Prostate gland (tissue), 2 donors: ENCODE data around the gene RNF43. TPM values are rescaled to one million over a fixed set of nuclear protein-coding genes. Genes with fewer than 3 reads are reported as not detected.
A peak's percentile ranks its signal among the peaks of the same experiment; 100 is the strongest.

Source experiments
- DNase-seq: peaks from one replicate; pipeline ENCODE4 v3.0.0-alpha.2; 2019; ENCODE audit warnings: low spot score
- H3K27ac ChIP-seq, 2 donors: fragments of 200-600 bp; sonication (generic); 2 replicates each; pipeline ENCODE4 v1.5.1; 2017 to 2019
- H3K27me3 ChIP-seq: fragments of 200-600 bp; sonication (generic); replicated peaks from 2 replicates; pipeline ENCODE4 v1.5.1; 2019; ENCODE audit not compliant: insufficient read depth
- H3K36me3 ChIP-seq, 2 donors: fragments of 200-600 bp; sonication (generic); 1 replicate in 1 of 2; 2 replicates in 1 of 2; pipeline versions ENCODE4 v1.5.1 to v1.8.1; 2017 to 2019
- H3K4me1 ChIP-seq: fragments of 200-600 bp; sonication (generic); replicated peaks from 2 replicates; pipeline ENCODE4 v1.5.1; 2019
- H3K4me3 ChIP-seq, 2 donors: fragments of 200-600 bp; sonication (generic); 2 replicates each; pipeline ENCODE4 v1.5.1; 2017 to 2019
- H3K9me3 ChIP-seq: fragments of 200-600 bp; sonication (generic); 2 replicates; pipeline ENCODE4 v1.5.1; 2017
- CTCF ChIP-seq, 4 experiments: fragments of 200-600 bp in 2 of 4; fragments of 450-650 bp in 2 of 4; sonication (generic) in 2 of 4; IDR thresholded peaks; 1 replicate in 3 of 4; 2 replicates in 1 of 4; pipeline ENCODE4 v1.5.1; 2016 to 2019; ENCODE audit warnings: antibody characterized with exemption in 4 of 4, mild to moderate bottlenecking in 2 of 4, moderate library complexity in 2 of 4
- POLR2A ChIP-seq: fragments of 450-650 bp; IDR thresholded peaks from one replicate; pipeline ENCODE4 v1.6.1; 2016; ENCODE audit warnings: antibody characterized with exemption, mild to moderate bottlenecking
- POLR2AphosphoS5 ChIP-seq: sonication (generic); formaldehyde crosslinking; IDR thresholded peaks from one replicate; pipeline ENCODE4 v1.6.1; 2017; ENCODE audit warnings: antibody characterized with exemption
- WGBS: methylation state at CpG from one replicate; pipeline ENCODE4 v1.1.5; 2018; 5-methylcytosine and 5-hydroxymethylcytosine counted together
- intact Hi-C: fragments of 100-400 bp; cut with DNase I; formaldehyde crosslinking; loops from one replicate; pipeline ENCODE4 v1.14.2; 2022
- total RNA-seq, 2 donors: library from RNA; depleted of rRNA; stranded (reverse); fragments of >200 nt; gene quantifications; one replicate each; pipeline ENCODE4 v1.1.0, GENCODE V29; 2016

RNF43 gene
- total RNA-seq, 2 donors from 2014 or later: 29.3 to 31.9 TPM

DNA sequence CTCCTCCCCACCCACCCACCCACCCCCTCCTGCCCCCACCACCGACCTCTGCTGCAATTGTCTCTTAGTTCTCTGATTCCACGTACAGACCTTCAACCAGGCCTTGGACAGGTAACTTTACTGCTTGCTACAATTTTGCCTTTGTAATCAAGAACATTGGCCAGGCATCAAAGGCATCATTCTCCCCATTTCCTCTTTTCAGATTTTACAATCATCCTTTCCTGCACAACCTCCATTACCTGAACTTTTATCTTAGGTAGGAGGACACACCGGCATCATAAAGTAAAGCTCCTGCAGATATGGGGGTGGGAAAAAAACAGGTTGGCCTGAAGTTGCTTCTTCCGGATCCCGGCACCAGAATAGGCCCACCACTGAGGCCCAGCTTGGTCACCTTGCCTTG lies 39.7 kb downstream of the RNF43 start:
- WGBS: 45% methylated on average over 5 of the region's 5 CpGs
- no peak for DNase-seq
- no peak overlapping the region for H3K4me3 ChIP-seq
- intact Hi-C loops: no loop called here
- TF ChIP-seq POLR2A (no peak), CTCF (IDR thresholded peaks at IDR 0.05) (no peak), POLR2AphosphoS5 (no peak)
- no peaks in the 10 kb centered on the region for H3K9me3 ChIP-seq
- H3K36me3 ChIP-seq: no peaks in the 10 kb centered on the region
- peak overlapping the region; percentile 42 to 45 for H3K27ac ChIP-seq
- peaks cover 13% of the 10 kb centered on the region for H3K4me1 ChIP-seq
- H3K27me3 ChIP-seq: no peaks in the 10 kb centered on the region

DNA sequence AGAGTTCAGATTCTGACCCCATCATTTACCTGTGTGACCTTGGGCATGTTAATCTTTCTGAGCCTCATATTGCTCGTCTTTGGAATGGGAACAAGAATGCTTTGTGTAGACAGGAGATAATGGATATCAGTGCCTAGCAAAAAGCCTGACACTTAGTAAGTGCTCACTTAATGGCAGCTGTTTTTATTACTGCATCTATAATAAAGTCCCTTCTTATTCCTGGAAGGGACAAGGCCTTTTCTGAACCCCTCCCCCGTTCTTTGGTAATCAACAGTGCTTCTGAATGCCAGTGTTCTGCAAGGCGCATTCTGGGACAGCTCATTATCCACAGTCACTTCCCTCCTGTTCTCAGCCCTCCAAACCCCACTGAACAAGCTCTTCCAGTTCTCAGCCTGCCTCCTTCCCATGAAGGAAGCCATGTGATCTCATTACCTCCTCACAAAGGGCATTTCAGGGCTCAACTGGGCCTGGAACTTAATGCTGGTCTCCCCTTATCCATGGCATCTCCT lies 40.2 kb downstream of the RNF43 start:
- 42% methylated on average over 3 of the region's 3 CpGs for WGBS
- no peaks in the 10 kb centered on the region for H3K36me3 ChIP-seq
- H3K27ac ChIP-seq: peak overlapping the region; percentile 42 to 45
- TF ChIP-seq POLR2A (no peak), POLR2AphosphoS5 (peak; percentile 90)
- peak; percentile 87 for DNase-seq
- no peaks in the 10 kb centered on the region for H3K27me3 ChIP-seq
- H3K4me1 ChIP-seq: peaks cover 11% of the 10 kb centered on the region
- no peak overlapping the region for H3K4me3 ChIP-seq
- no peaks in the 10 kb centered on the region for H3K9me3 ChIP-seq
- intact Hi-C loops: no loop called here

GRCh38 chr17:58376472-58377000 lies 40.8 kb downstream of the RNF43 start:
- intact Hi-C loops: no loop called here
- DNase-seq: no peak
- Histone ChIP-seq H3K9me3 (no peaks in the 10 kb centered on the region), H3K4me3 (no peak overlapping the region), H3K4me1 (peaks cover 11% of the 10 kb centered on the region), H3K36me3 (no peaks in the 10 kb centered on the region), H3K27me3 (no peaks in the 10 kb centered on the region), H3K27ac (peak overlapping the region; percentile 42 to 45)
- no peak for TF ChIP-seq CTCF (IDR thresholded peaks at IDR 0.05)
- TF ChIP-seq POLR2A: no peak
- TF ChIP-seq POLR2AphosphoS5: no peak
- 53% methylated on average over 4 of the region's 4 CpGs for WGBS

DNA sequence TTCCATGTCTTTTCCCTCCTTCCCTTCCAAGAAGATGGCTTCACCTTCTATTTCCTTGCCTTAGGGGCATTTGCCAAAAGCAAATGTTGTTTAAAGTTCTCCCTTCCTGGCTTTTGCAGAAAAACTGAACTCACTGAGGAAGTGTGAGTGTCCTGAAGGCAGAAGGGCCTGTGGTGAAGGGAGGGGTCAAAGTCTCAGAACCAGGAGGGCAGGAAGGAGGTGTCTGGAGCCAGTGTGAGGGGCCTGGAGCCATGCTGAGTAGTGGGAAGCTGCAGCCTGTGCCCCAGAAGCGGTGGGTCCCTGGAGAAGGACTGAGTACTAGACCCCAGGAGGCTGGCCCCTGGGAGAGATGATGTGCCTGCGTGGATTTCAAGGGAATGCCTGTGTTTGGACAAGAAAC lies 41.5 kb downstream of the RNF43 start:
- Histone ChIP-seq H3K9me3 (no peaks in the 10 kb centered on the region), H3K4me3 (no peak overlapping the region), H3K36me3 (no peaks in the 10 kb centered on the region), H3K4me1 (peaks cover 4% of the 10 kb centered on the region), H3K27me3 (no peaks in the 10 kb centered on the region), H3K27ac (no peak overlapping the region)
- TF ChIP-seq CTCF (IDR thresholded peaks at IDR 0.05) (no peak), POLR2AphosphoS5 (no peak), POLR2A (no peak)
- intact Hi-C loops: no loop called here
- DNase-seq: no peak
- 84% methylated on average over 2 of the region's 2 CpGs for WGBS

- 61% methylated on average over 5 of the region's 5 CpGs for WGBS
- no peak overlapping the region for H3K4me3 ChIP-seq
- H3K27me3 ChIP-seq: no peaks in the 10 kb centered on the region
- no peak for DNase-seq
- no peaks in the 10 kb centered on the region for H3K4me1 ChIP-seq
- TF ChIP-seq POLR2AphosphoS5: no peak
- no peak for TF ChIP-seq POLR2A
- TF ChIP-seq CTCF (IDR thresholded peaks at IDR 0.05): no peak
- no peak overlapping the region for H3K27ac ChIP-seq
- H3K9me3 ChIP-seq: no peaks in the 10 kb centered on the region
- H3K36me3 ChIP-seq: no peaks in the 10 kb centered on the region
- intact Hi-C loops: no loop called here
Observed at GRCh38 chr17:58375256-58375655, 42.1 kb downstream of the RNF43 start.
